HUES64 (cell line): ENCODE data around the gene ADAM12.
A peak's percentile ranks its signal among the peaks of the same experiment; 100 is the strongest.
"Not testable (repeated sequence)": the region's sequence is repeated elsewhere in the genome, so short reads cannot be mapped to it uniquely, and the experiment has no call there.

Source experiments
- H3K27ac ChIP-seq: 2 replicates; pipeline ENCODE4 v1.7.0; 2013; ENCODE audit warnings: low read depth, low read length, inconsistent platforms
- H3K27me3 ChIP-seq: 2 replicates; pipeline ENCODE4 v1.6.1; 2013; ENCODE audit warnings: mild to moderate bottlenecking, low read length; ENCODE audit not compliant: insufficient read depth
- H3K36me3 ChIP-seq: 2 replicates; pipeline ENCODE4 v1.6.1; 2013; ENCODE audit warnings: mild to moderate bottlenecking, low read length; ENCODE audit not compliant: insufficient read depth
- H3K4me1 ChIP-seq: 2 replicates; pipeline ENCODE4 v1.6.1; 2013; ENCODE audit warnings: mild to moderate bottlenecking, low read length, moderate library complexity; ENCODE audit not compliant: insufficient read depth
- H3K4me3 ChIP-seq: 2 replicates; pipeline ENCODE4 v1.5.1; 2013; ENCODE audit warnings: mild to moderate bottlenecking, low read length, moderate library complexity
- H3K9ac ChIP-seq: 2 replicates; pipeline ENCODE4 v1.6.1; 2013; ENCODE audit warnings: mild to moderate bottlenecking, low read depth, low read length
- H3K9me3 ChIP-seq: 2 replicates; pipeline ENCODE4 v1.6.1; 2013; ENCODE audit warnings: low read depth, low read length; ENCODE audit not compliant: insufficient read depth
- WGBS: fragments of 150-250, 120-280 bp; methylation state at CpG from one replicate; pipeline ENCODE4 v1.1.7; 2013; ENCODE audit warnings: missing lambda C conversion rate; 5-methylcytosine and 5-hydroxymethylcytosine counted together

ADAM12 gene

GRCh38 chr10:126391192-126391885 lies 3.1 kb upstream of the ADAM12 start:
- Histone ChIP-seq H3K27me3 (peaks cover 48% of the 10 kb centered on the region), H3K27ac (no peak overlapping the region), H3K4me1 (0 out of 2 replicates have a peak, but pooled peaks cover 9% of the 10 kb centered on the region), H3K9ac (no peak overlapping the region), H3K36me3 (no peaks in the 10 kb centered on the region), H3K9me3 (peaks cover 4% of the 10 kb centered on the region; the same call in 1 of the 2 replicates), H3K4me3 (no peak overlapping the region)
- WGBS = 83% methylated on average over 9 of the region's 9 CpGs

DNA sequence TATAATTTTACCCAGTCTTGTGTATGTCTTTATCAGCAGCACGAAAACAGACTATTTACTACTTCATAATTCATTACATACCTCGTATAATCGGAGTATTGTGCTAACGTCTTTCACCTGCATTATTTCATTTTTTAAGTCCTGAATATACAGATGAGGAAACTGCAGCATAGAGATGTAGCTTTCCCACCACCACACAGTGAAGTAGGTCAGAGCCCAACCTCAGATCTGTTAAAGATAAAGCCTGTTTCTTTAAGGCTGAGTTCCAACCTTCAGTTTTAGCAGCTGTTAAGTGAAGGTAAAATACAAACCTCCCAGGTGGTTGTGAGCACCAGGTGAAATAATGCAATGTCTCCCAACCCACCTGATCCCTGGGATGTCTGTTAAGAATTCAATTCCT lies 2.0 kb upstream of the ADAM12 start:
- Histone ChIP-seq H3K27ac (no peak overlapping the region), H3K4me1 (0 out of 2 replicates have a peak, but pooled peaks cover 9% of the 10 kb centered on the region), H3K4me3 (no peak overlapping the region), H3K27me3 (peaks cover 52% of the 10 kb centered on the region), H3K9me3 (peaks cover 4% of the 10 kb centered on the region; the same call in 1 of the 2 replicates), H3K9ac (no peak overlapping the region), H3K36me3 (no peaks in the 10 kb centered on the region)
- 97% methylated on average over 4 of the region's 4 CpGs for WGBS

DNA sequence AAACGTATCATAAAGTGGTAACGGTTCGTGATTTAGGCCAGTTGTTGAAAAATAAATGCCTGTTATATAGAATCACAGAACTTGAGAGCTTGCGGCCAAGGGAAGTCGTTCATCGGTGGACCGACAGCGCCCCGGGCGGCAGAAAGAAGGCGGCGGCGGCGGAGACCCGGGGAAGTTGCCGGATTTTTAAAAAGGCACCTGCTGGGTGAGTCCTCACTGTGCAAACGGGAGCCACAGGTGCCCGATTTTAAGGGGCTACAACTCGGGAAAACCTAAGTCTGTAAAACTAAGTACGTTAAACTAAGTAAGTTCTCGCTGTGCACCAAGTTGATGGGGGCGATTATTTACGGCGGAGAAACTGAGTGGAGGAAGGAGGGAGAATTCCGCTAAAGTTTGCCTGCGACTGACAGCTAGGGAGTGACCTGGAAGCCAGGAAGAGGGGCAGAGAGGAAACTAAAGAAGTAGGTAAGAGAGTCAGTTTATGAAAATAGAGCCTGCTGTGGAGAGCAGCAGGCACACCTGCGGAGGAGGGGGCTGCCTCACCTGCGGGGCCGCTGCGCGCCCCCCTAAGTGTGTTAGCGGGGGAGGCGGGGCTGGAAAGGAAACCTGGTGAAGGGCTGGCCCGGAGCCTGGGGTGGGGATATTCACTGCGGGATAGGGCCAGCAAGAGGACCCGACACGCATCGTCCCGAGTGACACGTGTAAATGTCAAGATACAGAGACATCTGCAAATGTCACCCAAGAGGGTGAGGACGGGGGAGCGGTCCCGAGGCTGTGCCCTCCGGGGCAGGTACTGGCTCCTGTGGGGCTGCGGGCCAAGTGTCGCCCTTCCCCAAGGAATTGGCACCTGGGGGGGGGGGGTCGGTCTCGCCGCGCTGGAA lies 996 bp downstream of the ADAM12 start:
- Histone ChIP-seq H3K9me3 (no peaks in the 10 kb centered on the region), H3K4me1 (0 out of 2 replicates have a peak, but pooled peaks cover 9% of the 10 kb centered on the region), H3K27me3 (peaks cover 52% of the 10 kb centered on the region), H3K4me3 (peak overlapping the region; percentile 66), H3K36me3 (no peaks in the 10 kb centered on the region), H3K9ac (no peak overlapping the region), H3K27ac (no peak overlapping the region)
- 2% methylated on average over 50 of the region's 50 CpGs for WGBS

DNA sequence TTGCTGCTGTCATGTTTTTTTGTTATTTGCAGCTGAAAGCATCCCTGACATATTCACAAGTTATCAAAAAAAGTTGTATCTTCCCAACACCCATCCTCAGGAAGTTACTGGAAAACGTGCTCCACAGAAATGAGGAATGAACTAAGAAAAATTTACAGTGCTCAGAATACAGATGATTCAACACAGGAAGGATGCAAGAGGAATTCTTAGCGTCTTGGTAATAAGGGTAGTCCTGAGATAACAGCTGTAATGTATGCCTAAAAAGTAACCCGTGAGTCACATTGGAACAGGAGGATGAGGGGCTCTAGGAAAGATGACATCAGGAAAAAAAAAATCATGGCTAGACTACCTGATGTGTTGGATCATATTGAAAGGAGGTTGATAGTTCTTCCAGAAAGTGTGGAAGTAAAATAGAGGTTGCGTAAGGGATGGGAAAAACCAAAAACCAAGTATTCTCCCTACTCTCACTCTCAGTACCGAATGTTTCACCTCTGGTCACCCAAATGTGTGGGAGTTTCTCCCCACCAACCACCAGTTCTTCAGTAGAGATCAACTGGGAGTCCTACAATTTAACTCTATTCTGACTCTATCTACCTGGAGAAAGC lies 3.9 kb downstream of the ADAM12 start:
- Histone ChIP-seq H3K27ac (no peak overlapping the region), H3K9me3 (no peaks in the 10 kb centered on the region), H3K4me3 (no peak overlapping the region), H3K4me1 (0 out of 2 replicates have a peak, but pooled peaks cover 4% of the 10 kb centered on the region), H3K36me3 (no peaks in the 10 kb centered on the region), H3K9ac (no peak overlapping the region), H3K27me3 (peaks cover 34% of the 10 kb centered on the region)
- WGBS = 97% methylated on average over 5 of the region's 5 CpGs

DNA sequence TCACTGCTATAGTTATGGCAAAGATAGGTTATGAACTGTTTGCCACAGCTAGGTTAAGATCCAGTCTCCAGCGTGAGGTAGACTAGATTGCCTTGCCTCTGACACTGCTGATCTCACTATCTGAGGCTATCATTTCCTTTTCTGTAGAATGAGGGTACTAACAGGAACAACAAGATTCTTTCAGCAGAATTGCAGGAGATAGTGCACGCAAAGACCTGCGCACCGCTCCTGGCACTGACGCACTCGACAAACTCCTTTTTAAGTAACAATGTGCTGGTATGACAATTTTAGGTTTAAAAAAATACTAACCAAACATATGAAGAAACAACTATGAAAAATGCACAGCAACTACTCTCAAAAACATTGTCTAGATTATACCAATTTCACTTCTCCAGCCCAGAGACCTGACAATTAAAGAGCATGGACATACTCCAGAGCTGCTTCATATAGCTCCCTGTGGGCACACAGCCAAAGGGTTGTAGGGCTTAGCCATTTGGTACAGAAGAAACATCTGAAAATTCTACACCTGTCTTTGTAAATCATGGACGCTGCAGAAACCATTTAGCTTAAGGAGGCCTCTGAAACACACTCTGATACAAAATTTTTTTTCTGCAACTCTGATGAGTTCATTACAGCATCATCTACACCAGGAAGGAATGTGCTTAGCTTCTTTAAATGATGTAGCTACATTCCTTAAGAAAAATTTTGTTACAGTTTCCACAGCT lies 7.8 kb downstream of the ADAM12 start:
- no peak overlapping the region for H3K27ac ChIP-seq
- H3K9me3 ChIP-seq = peaks cover 11% of the 10 kb centered on the region; the same call in 1 of the 2 replicates
- no peak overlapping the region for H3K9ac ChIP-seq
- H3K27me3 ChIP-seq = no peaks in the 10 kb centered on the region
- no peaks in the 10 kb centered on the region for H3K4me1 ChIP-seq
- 96% methylated on average over 7 of the region's 7 CpGs for WGBS
- H3K36me3 ChIP-seq = no peaks in the 10 kb centered on the region
- no peak overlapping the region for H3K4me3 ChIP-seq

DNA sequence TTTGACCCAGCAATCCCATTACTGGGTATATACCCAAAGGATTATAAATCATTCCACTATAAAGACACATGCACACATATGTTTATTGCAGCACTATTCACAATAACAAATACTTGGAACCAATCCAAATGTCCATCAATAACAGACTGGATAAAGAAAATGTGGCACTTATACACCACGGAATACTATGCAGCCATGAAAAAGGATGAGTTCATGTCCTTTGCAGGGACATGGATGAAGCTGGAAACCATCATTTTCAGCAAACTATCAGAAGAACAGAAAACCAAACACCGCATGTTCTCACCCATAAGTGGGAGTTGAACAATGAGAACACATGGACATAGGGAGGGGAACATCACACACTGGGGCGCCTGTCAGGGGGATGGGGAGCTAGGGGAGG lies 9.1 kb downstream of the ADAM12 start:
- H3K4me1 ChIP-seq, H3K27me3 ChIP-seq, H3K4me3 ChIP-seq, H3K9ac ChIP-seq, H3K36me3 ChIP-seq, H3K27ac ChIP-seq: not testable (repeated sequence)
- H3K9me3 ChIP-seq = peaks cover 24% of the 10 kb centered on the region
- 97% methylated on average over 3 of the region's 3 CpGs for WGBS

DNA sequence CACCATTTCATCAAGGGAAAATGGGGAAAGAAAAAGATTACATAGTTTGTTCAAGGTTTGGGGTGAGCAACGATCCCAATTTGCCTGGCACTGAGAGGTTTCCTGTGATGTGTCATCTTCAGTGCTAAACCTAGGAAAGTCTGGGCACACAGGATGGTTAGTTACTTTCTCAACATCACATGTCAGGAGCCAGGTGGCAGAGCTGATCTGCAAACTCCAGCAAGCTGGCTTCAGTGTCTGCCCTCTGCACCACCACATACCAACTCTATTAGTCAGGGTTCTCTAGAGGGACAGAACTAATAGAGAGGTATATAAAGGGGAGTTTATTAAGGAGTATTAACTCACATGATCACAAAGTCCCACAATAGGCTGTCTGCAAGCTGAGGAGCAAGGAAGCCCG lies 11.3 kb downstream of the ADAM12 start:
- Histone ChIP-seq H3K27ac (no peak overlapping the region), H3K4me1 (no peaks in the 10 kb centered on the region), H3K4me3 (no peak overlapping the region), H3K9ac (no peak overlapping the region), H3K9me3 (peaks cover 24% of the 10 kb centered on the region), H3K27me3 (no peaks in the 10 kb centered on the region), H3K36me3 (no peaks in the 10 kb centered on the region)
- WGBS = 92% methylated on average over 2 of the region's 2 CpGs

GRCh38 chr10:126375926-126376554 lies 12.2 kb downstream of the ADAM12 start:
- no peak overlapping the region for H3K27ac ChIP-seq
- H3K9me3 ChIP-seq = peaks cover 24% of the 10 kb centered on the region
- no peak overlapping the region for H3K9ac ChIP-seq
- no peaks in the 10 kb centered on the region for H3K4me1 ChIP-seq
- WGBS = 88% methylated on average over 1 of the region's 1 CpG
- H3K4me3 ChIP-seq = no peak overlapping the region
- H3K27me3 ChIP-seq = no peaks in the 10 kb centered on the region
- H3K36me3 ChIP-seq = no peaks in the 10 kb centered on the region

GRCh38 chr10:126375299-126375698 lies 13.0 kb downstream of the ADAM12 start:
- H3K4me1 ChIP-seq = no peaks in the 10 kb centered on the region
- H3K36me3 ChIP-seq = no peaks in the 10 kb centered on the region
- H3K9me3 ChIP-seq = peaks cover 24% of the 10 kb centered on the region
- H3K27ac ChIP-seq = no peak overlapping the region
- no peaks in the 10 kb centered on the region for H3K27me3 ChIP-seq
- H3K9ac ChIP-seq = no peak overlapping the region
- H3K4me3 ChIP-seq = no peak overlapping the region

- H3K4me3 ChIP-seq = no peak overlapping the region
- no peak overlapping the region for H3K27ac ChIP-seq
- no peak overlapping the region for H3K9ac ChIP-seq
- WGBS = 100% methylated on average over 1 of the region's 2 CpGs
- H3K4me1 ChIP-seq = no peaks in the 10 kb centered on the region
- H3K9me3 ChIP-seq = peaks cover 24% of the 10 kb centered on the region
- H3K36me3 ChIP-seq = no peaks in the 10 kb centered on the region
- H3K27me3 ChIP-seq = no peaks in the 10 kb centered on the region
Measured at GRCh38 chr10:126374435-126374834, 13.8 kb downstream of the ADAM12 start.
